ENCODE results near the gene GLA.

Gene GLA

DNA sequence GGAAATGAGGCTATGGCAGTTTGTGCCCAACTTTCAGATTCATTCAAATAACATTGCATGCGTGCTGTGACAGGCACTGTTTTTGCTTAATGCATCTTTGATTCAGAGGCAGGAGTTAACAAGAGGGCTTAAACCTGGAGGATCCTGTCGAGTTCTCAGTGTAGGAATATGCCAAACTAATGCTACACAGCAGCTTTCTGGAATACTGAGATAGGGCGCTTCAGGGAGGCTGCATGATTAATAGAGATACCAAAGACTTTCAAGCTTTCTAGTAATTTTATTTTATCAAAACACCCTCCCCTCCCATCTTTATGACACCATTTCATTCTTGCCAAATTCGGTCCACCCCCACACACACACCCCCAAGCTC, 58.5 kb downstream of the GLA start:
- POLR2A ChIA-PET, result interaction anchor here (0.6 to 4.4 kb wide), 21 partner anchors 8 to 420 kb away, joined by 3 to 95 read pairs (median 5); partner anchors contain the start of genes CENPI, GLA, HNRNPH2 and RPL36A
- TF ChIP-seq TARDBP (IDR thresholded peaks at IDR 0.05) (no peak), HDGF (IDR thresholded peaks at IDR 0.05; ENCODE audit: borderline replicate concordance) (no peak), CTBP1 (IDR thresholded peaks at IDR 0.05; ENCODE audit: borderline replicate concordance) (no peak), BHLHE40 (IDR thresholded peaks at IDR 0.05; ENCODE audit: borderline replicate concordance) (no peak), FOXA1 (IDR thresholded peaks at IDR 0.05) (no peak), NFRKB (IDR thresholded peaks at IDR 0.05) (no peak), ELF4 (IDR thresholded peaks at IDR 0.05) (no peak), ARNT (IDR thresholded peaks at IDR 0.05) (no peak), SP1 (IDR thresholded peaks at IDR 0.05) (no peak), L3MBTL2 (conservative IDR thresholded peaks at IDR 0.05) (no peak), SUZ12 (IDR thresholded peaks at IDR 0.05) (no peak), LEF1 (IDR thresholded peaks at IDR 0.05; ENCODE audit: borderline replicate concordance) (no peak), FOXM1 (IDR thresholded peaks at IDR 0.05; ENCODE audit: borderline replicate concordance) (no peak), FOXK2 (IDR thresholded peaks at IDR 0.05) (no peak), ZNF384 (IDR thresholded peaks at IDR 0.05) (no peak)
- TF ChIP-seq, protein P1, sequence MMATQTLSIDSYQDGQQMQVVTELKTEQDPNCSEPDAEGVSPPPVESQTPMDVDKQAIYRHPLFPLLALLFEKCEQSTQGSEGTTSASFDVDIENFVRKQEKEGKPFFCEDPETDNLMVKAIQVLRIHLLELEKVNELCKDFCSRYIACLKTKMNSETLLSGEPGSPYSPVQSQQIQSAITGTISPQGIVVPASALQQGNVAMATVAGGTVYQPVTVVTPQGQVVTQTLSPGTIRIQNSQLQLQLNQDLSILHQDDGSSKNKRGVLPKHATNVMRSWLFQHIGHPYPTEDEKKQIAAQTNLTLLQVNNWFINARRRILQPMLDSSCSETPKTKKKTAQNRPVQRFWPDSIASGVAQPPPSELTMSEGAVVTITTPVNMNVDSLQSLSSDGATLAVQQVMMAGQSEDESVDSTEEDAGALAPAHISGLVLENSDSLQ (IDR thresholded peaks at IDR 0.05), result no peak
- no peak for DNase-seq (ENCODE audit: extremely low spot score)
- CTCF ChIA-PET, result interaction anchor here (0.9 to 1.9 kb wide), 2 partner anchors 9 to 41 kb away, joined by 4 to 7 read pairs; no protein-coding TSS in a partner anchor

DNA sequence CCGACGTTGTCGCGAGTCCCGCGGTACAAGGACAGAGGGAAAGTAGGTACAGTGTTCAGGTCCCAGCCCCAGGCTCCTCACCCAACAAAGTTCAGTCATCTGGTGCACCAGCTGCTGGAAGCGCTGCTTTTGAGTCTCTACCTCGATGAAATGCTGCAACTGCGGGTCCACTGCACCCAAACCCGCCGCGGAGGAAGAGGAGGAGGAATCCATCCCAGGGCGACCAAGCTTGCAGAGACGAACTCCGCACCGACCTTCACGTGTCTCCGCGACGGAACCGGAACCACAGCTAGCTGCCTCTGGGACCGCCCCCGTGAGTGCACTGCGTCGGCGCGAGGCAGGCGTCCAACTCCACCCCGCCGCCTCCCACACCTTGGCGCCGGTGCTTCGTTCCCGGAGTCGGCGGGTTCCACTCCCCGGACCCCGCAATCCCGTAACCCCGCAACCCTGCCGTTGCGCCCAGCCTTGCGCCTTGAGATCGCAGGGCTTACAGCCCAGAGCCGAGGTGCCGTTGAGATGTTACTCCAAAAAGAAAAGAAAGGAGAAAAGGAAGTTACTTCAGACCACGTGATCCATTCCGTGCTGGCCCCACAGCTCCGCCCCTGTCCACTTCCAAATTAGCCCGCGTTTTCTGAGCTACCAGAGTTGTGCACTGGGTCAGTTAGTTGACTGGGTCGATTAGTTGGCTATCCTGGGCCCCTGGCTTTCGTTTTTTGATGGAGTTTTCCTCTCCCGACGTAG, 59.1 kb downstream of the GLA start, which contains the start of gene TIMM8A:
Gene TIMM8A, minus strand, starts transcription at position 291 of the 741 bp plus-strand sequence. Its CDS starts 78 bp downstream, at position 213.
- peak; percentile 88 for DNase-seq (ENCODE audit: extremely low spot score)
- CTCF ChIA-PET, result interaction anchor here (0.7 to 1.9 kb wide), 3 partner anchors 10 to 42 kb away, joined by 4 to 7 read pairs (median 5); no protein-coding TSS in a partner anchor
- POLR2A ChIA-PET, result interaction anchor here (0.7 to 4.4 kb wide), 21 partner anchors 9 to 420 kb away, joined by 3 to 95 read pairs (median 5); partner anchors contain the start of genes CENPI, GLA, HNRNPH2 and RPL36A
- no peak for TF ChIP-seq FOXK2 (IDR thresholded peaks at IDR 0.05)
- TF ChIP-seq LEF1 (IDR thresholded peaks at IDR 0.05; ENCODE audit: borderline replicate concordance), result no peak
- TF ChIP-seq L3MBTL2 (conservative IDR thresholded peaks at IDR 0.05), result peak; percentile 96
- TF ChIP-seq, protein P1 (IDR thresholded peaks at IDR 0.05), result no peak
- no peak for TF ChIP-seq ARNT (IDR thresholded peaks at IDR 0.05)

DNA sequence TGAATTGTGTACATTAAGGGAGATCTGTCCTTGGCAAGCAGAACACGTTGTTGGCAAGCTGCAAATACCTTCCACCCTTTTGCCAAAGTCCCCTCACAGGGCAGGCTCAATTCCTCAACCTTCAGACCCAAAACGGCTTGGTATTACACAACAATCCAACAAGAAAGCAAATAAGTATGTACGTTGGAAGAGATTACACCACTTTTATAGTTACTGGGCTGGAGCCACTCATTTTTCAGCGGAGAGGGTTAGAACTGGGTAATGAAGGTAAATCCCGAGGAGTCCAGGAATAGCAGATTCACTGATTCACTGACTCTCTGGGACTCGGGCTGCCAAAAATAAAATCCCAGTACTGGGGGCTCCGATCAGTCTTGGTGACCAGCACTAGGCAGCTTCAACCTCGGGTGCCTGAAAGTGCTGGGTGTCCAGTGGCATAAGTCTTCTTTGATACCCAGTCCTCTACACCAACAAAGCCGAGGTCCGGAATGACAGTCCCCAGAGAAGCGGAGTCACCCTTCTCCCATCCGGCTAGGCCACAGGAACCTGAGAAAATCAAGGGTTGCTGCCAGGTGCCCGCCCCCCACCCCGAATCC, 59.8 kb downstream of the GLA start:
- POLR2A ChIA-PET, result interaction anchor here (0.9 to 4.4 kb wide), 12 partner anchors 10 to 419 kb away, joined by 3 to 95 read pairs (median 7); partner anchors contain the start of genes RPL36A and XKRX
- peak; percentile 40 for DNase-seq (ENCODE audit: extremely low spot score)
- TF ChIP-seq ARNT (IDR thresholded peaks at IDR 0.05) (no peak), TARDBP (IDR thresholded peaks at IDR 0.05) (no peak), BHLHE40 (IDR thresholded peaks at IDR 0.05; ENCODE audit: borderline replicate concordance) (no peak), L3MBTL2 (conservative IDR thresholded peaks at IDR 0.05) (no peak), HDGF (IDR thresholded peaks at IDR 0.05; ENCODE audit: borderline replicate concordance) (no peak), FOXM1 (IDR thresholded peaks at IDR 0.05; ENCODE audit: borderline replicate concordance) (no peak), FOXK2 (IDR thresholded peaks at IDR 0.05) (no peak)
- TF ChIP-seq, protein P1 (IDR thresholded peaks at IDR 0.05), result no peak
- CTCF ChIA-PET, result interaction anchor here (0.7 to 1.8 kb wide), 2 partner anchors 10 to 43 kb away, joined by 4 to 5 read pairs; partner anchors contain the start of gene RPL36A

Measured in HEK293T (cell line).